HG02759 (cell line): ENCODE results near the gene HOXB1.
A peak's percentile ranks its signal among the peaks of the same experiment; 100 is the strongest.

Experiments
- ATAC-seq: cut with Tn5 transposase; IDR thresholded peaks from one replicate; pipeline ENCODE4 v1.9.1; 2021; ENCODE audit warnings: mild to moderate bottlenecking, moderate library complexity; ENCODE audit not compliant: unreplicated experiment

The HOXB1 gene

GRCh38 chr17:48530887-48531272 lies at the start of gene HOXB1:
Gene HOXB1 (minus strand): TSS chr17:48531011. CDS start chr17:48530904, 107 bp downstream.
- ATAC-seq, result no peak

- no peak for ATAC-seq
These were observed 49.1 kb upstream of the HOXB1 start for GRCh38 chr17:48579760-48580554.

- ATAC-seq, result no peak
These were observed 48.6 kb upstream of the HOXB1 start for GRCh38 chr17:48579471-48579759.

GRCh38 chr17:48578616-48579470 lies 48.0 kb upstream of the HOXB1 start:
- peak; percentile 31 for ATAC-seq

GRCh38 chr17:48577946-48578615 lies 47.3 kb upstream of the HOXB1 start, which contains the start of gene HOXB4:
Gene HOXB4 (minus strand): TSS chr17:48578350. CDS start chr17:48578319, 31 bp downstream.
- peak; percentile 58 for ATAC-seq

- ATAC-seq, result peak; percentile 8
These were observed 46.6 kb upstream of the HOXB1 start for GRCh38 chr17:48577330-48577945.

- no peak for ATAC-seq
These were observed 45.9 kb upstream of the HOXB1 start for GRCh38 chr17:48576479-48577309.

- ATAC-seq, result no peak
These were observed 45.1 kb upstream of the HOXB1 start for GRCh38 chr17:48575673-48576478.

GRCh38 chr17:48575066-48575582 lies 44.3 kb upstream of the HOXB1 start:
- ATAC-seq, result no peak

GRCh38 chr17:48574505-48575065 lies 43.8 kb upstream of the HOXB1 start:
- ATAC-seq, result no peak

- no peak for ATAC-seq
These were observed 41.1 kb upstream of the HOXB1 start for GRCh38 chr17:48571826-48572417.

GRCh38 chr17:48571024-48571818 lies 40.4 kb upstream of the HOXB1 start:
- ATAC-seq, result no peak

- ATAC-seq, result no peak
These were observed 39.7 kb upstream of the HOXB1 start for GRCh38 chr17:48570325-48571023.

- no peak for ATAC-seq
These were observed 39.0 kb upstream of the HOXB1 start for GRCh38 chr17:48569674-48570324.

GRCh38 chr17:48569240-48569582 lies 38.4 kb upstream of the HOXB1 start:
- no peak for ATAC-seq

GRCh38 chr17:48568499-48569239 lies 37.9 kb upstream of the HOXB1 start:
- no peak for ATAC-seq
